Smooth muscle cell (in vitro differentiated cells): ENCODE data around the gene GLT1D1. TPM values are rescaled to one million over a fixed set of nuclear protein-coding genes. Genes with fewer than 3 reads are reported as not detected.

Experiments
- DNase-seq: peaks from one replicate; lab custom pipeline; 2025; ENCODE audit not compliant: unreplicated experiment; lab: John Stamatoyannopoulos, UW
- H2AFZ ChIP-seq: fragments of 200-600 bp; sonication (generic); 2 replicates; pipeline ENCODE4 v1.6.0; 2016; ENCODE audit warnings: antibody characterized with exemption, low read depth, mild to moderate bottlenecking
- H3F3A ChIP-seq: fragments of 200-600 bp; sonication (generic); 2 replicates; pipeline ENCODE4 v1.6.0; 2017; ENCODE audit warnings: antibody characterized with exemption, low read depth
- H3K27ac ChIP-seq: fragments of 200-600 bp; sonication (generic); 2 replicates; pipeline ENCODE4 v1.5.1; 2016; ENCODE audit warnings: low read depth, mild to moderate bottlenecking
- H3K27me3 ChIP-seq: fragments of 200-600 bp; sonication (generic); 2 replicates; pipeline ENCODE4 v1.6.1; 2016; ENCODE audit warnings: low read depth, mild to moderate bottlenecking
- H3K36me3 ChIP-seq: fragments of 200-600 bp; sonication (generic); 2 replicates; pipeline ENCODE4 v1.5.1; 2016; ENCODE audit warnings: low read depth
- H3K4me1 ChIP-seq: fragments of 200-600 bp; sonication (generic); 2 replicates; pipeline ENCODE4 v1.5.1; 2016; ENCODE audit warnings: low read depth
- H3K4me2 ChIP-seq: fragments of 200-600 bp; sonication (generic); 2 replicates; pipeline ENCODE4 v1.6.0; 2016; ENCODE audit warnings: mild to moderate bottlenecking
- H3K4me3 ChIP-seq: fragments of 200-600 bp; sonication (generic); 2 replicates; pipeline ENCODE4 v1.5.1; 2016; ENCODE audit warnings: mild to moderate bottlenecking
- H3K79me2 ChIP-seq: fragments of 200-600 bp; sonication (generic); 2 replicates; pipeline ENCODE4 v1.6.0; 2016; ENCODE audit warnings: low read depth, mild to moderate bottlenecking
- H3K9ac ChIP-seq: fragments of 200-600 bp; sonication (generic); 2 replicates; pipeline ENCODE4 v1.6.0; 2016; ENCODE audit warnings: low read depth
- H3K9me3 ChIP-seq: fragments of 200-600 bp; sonication (generic); replicated peaks from 2 replicates; pipeline ENCODE4 v1.5.1; 2016; ENCODE audit warnings: low read depth
- H4K20me1 ChIP-seq: fragments of 200-600 bp; sonication (generic); 2 replicates; pipeline ENCODE4 v1.6.0; 2016; ENCODE audit warnings: low read depth
- CTCF ChIP-seq: fragments of 200-600 bp; sonication (generic); IDR thresholded peaks from 2 replicates; pipeline ENCODE4 v1.5.1; 2017; ENCODE audit warnings: borderline replicate concordance, mild to moderate bottlenecking, antibody characterized with exemption; ENCODE audit not compliant: insufficient read depth, poor library complexity, severe bottlenecking
- WGBS: methylation state at CpG from one replicate; pipeline ENCODE4 v1.1.7; 2016; ENCODE audit warnings: low lambda C conversion rate; 5-methylcytosine and 5-hydroxymethylcytosine counted together
- polyA plus RNA-seq: library from polyadenylated mRNA; unstranded; fragments of >200 nt; fragmentation: Nextera tagmentation; extraction: Ambion mirVana; gene quantifications from 2 replicates; pipeline ENCODE4 v1.2.1, GENCODE V29; 2016
- total RNA-seq: library from RNA; depleted of rRNA; stranded (reverse); fragments of >200 nt; gene quantifications from 2 replicates; pipeline ENCODE4 v1.2.3, GENCODE V29; 2014

GLT1D1 gene
- total and polyA plus RNA-seq, 2 experiments from 2014 or later = 0.07 to 0.18 TPM

- H3K4me1 ChIP-seq = no peaks in the 10 kb centered on the region
- H2AFZ ChIP-seq = no peak overlapping the region
- H3K36me3 ChIP-seq = no peaks in the 10 kb centered on the region
- H3K79me2 ChIP-seq = no peaks in the 10 kb centered on the region
- 80% methylated on average over 8 of the region's 8 CpGs for WGBS
- no peak overlapping the region for H3K9ac ChIP-seq
- TF ChIP-seq CTCF = no peak
- H3K27me3 ChIP-seq = peaks cover 55% of the 10 kb centered on the region
- H3K4me2 ChIP-seq = no peak overlapping the region
- H4K20me1 ChIP-seq = no peaks in the 10 kb centered on the region
- DNase-seq = no peak
- H3K27ac ChIP-seq = no peak overlapping the region
- H3K9me3 ChIP-seq = no peaks in the 10 kb centered on the region
- no peak overlapping the region for H3K4me3 ChIP-seq
- no peaks in the 10 kb centered on the region for H3F3A ChIP-seq
Observed at GRCh38 chr12:128852026-128852698, 1.1 kb upstream of the GLT1D1 start.

GRCh38 chr12:128853600-128854197 is 421 bp downstream of the GLT1D1 start:
- Histone ChIP-seq H3K79me2 (no peaks in the 10 kb centered on the region), H3K4me2 (peak overlapping the region; percentile 81), H3K36me3 (no peaks in the 10 kb centered on the region), H3K27me3 (peaks cover 55% of the 10 kb centered on the region), H3K27ac (no peak overlapping the region), H3K4me3 (peak overlapping the region; percentile 37), H2AFZ (no peak overlapping the region), H3F3A (no peaks in the 10 kb centered on the region), H3K4me1 (no peaks in the 10 kb centered on the region), H3K9ac (no peak overlapping the region), H4K20me1 (no peaks in the 10 kb centered on the region), H3K9me3 (no peaks in the 10 kb centered on the region)
- WGBS = under 1% methylated on average over 31 of the region's 74 CpGs
- DNase-seq = no peak
- no peak for TF ChIP-seq CTCF

- H3K79me2 ChIP-seq = no peaks in the 10 kb centered on the region
- DNase-seq = no peak
- H3K4me2 ChIP-seq = no peak overlapping the region
- H3K4me1 ChIP-seq = no peaks in the 10 kb centered on the region
- H3K27me3 ChIP-seq = peaks cover 44% of the 10 kb centered on the region
- no peaks in the 10 kb centered on the region for H3K36me3 ChIP-seq
- H3K9me3 ChIP-seq = no peaks in the 10 kb centered on the region
- H3F3A ChIP-seq = no peaks in the 10 kb centered on the region
- TF ChIP-seq CTCF = no peak
- H2AFZ ChIP-seq = no peak overlapping the region
- no peak overlapping the region for H3K9ac ChIP-seq
- H3K27ac ChIP-seq = no peak overlapping the region
- 65% methylated on average over 9 of the region's 9 CpGs for WGBS
- H3K4me3 ChIP-seq = no peak overlapping the region
- H4K20me1 ChIP-seq = no peaks in the 10 kb centered on the region
Observed at GRCh38 chr12:128856035-128856790, 2.9 kb downstream of the GLT1D1 start.
